Measurements from ENCODE around the gene RFTN1.

GRCh38 chr3:16319723-16320122 lies 193.8 kb downstream of the RFTN1 start:
- TF ChIP-seq EZH2 (IDR thresholded peaks at IDR 0.05) (no peak), POLR2AphosphoS5 (IDR thresholded peaks at IDR 0.05; ENCODE audit: borderline replicate concordance, low read depth, low read length) (no peak), FOXP2 (optimal IDR thresholded peaks at IDR 0.05; ENCODE audit: control extremely low read depth, extremely low read length, insufficient read depth) (no peak)
